HG03066 (cell line): ENCODE results near the gene ZNF620.
"Not testable (repeated sequence)": the region's sequence is repeated elsewhere in the genome, so short reads cannot be mapped to it uniquely, and the experiment has no call there.

Experiments used
- ATAC-seq: cut with Tn5 transposase; IDR thresholded peaks from one replicate; pipeline ENCODE4 v1.9.1; 2021; ENCODE audit warnings: low read depth; ENCODE audit not compliant: unreplicated experiment

The ZNF620 gene

DNA sequence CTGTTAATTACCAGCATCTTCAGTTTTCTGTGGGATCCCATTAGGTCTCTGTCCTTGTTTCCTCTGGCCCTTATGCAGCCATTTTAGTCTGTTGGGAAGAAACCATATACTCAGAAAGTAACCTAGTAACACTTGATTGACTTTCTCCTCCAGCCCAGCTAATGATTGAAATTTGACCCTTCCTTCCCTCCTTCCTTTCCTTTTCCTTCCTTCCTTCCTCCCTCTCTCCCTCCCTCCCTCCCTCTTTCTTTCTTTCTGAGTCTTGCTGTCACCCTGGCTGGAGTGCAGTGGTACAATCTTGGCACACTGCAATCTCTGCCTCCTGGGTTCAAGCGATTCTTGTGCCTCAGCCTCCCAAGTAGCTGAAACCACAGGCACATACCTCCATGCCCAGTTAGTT is 5.9 kb upstream of the ZNF620 start:
- no peak for ATAC-seq

DNA sequence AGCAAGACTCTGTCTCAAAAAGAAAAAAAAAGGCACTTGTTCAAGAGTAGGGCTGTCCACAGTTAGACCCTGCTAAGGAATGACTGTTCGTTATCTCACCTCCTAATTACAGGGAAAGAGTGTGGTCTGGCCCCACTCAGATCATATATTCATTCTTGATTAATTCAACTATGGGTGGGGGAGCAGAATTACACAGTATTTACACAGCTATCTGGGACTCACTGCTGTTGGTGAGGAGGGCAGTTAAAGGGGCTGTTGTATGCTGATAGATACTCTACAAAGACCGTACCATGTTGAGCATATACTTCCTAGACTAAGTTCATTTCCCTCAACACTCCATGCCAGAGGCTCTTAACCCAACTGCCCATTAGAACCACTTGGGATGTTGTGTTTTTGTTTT is 3.8 kb upstream of the ZNF620 start:
- ATAC-seq = no peak

- ATAC-seq = no peak
Observed at GRCh38 chr3:40504636-40505430, 1.0 kb upstream of the ZNF620 start.

GRCh38 chr3:40511031-40511718 is 5.3 kb downstream of the ZNF620 start:
- no peak for ATAC-seq

- ATAC-seq = no peak
Observed at GRCh38 chr3:40516201-40516600, 10.4 kb downstream of the ZNF620 start.

- no peak for ATAC-seq
Observed at GRCh38 chr3:40518067-40518466, 12.2 kb downstream of the ZNF620 start.

- ATAC-seq = no peak
Observed at GRCh38 chr3:40518848-40519247, 13.0 kb downstream of the ZNF620 start.

DNA sequence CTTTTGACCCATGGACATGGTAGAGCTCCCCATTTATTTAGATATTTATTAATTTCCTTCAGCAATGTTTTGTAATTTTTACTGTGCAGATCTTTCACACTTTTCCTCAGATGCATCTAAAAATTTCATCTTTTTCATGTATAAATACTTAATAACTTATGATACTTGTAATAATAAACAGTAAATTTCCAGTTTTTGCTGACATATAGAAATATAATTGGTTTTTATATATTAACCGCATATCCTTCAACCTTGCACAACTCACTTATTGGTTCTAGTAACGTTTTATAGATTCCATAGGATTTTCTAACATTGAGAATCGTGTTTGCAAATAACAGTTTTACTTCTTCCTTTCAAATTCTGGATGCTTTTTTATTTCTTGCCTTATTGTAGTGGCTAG is 15.4 kb downstream of the ZNF620 start:
- ATAC-seq = no peak

DNA sequence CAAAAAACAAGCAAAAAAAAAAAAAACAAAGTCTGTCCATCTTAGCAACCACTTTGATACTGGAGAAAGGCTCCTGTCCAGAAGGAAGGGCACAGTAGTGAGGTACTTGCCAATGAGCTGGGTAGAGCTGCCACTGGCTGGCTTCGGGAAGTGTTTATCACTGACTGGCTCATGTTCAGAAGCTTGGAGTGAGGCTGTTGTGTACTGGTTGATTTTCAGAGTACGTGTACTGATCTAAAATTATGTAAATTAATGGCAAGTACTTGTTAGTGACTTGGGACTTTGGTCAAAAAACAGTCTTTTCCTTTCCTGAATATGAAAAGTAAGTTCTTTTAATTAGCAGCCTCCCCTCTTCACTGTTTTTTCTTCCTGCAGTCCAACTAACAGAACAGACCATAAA is 17.9 kb downstream of the ZNF620 start:
- no peak for ATAC-seq

- peak; percentile 16 for ATAC-seq
Observed at GRCh38 chr3:40524222-40524567, 18.4 kb downstream of the ZNF620 start.

GRCh38 chr3:40524568-40525285 is 18.9 kb downstream of the ZNF620 start, which contains the start of gene ZNF621:
ZNF621 (plus strand) TSS chr3:40524960; CDS start chr3:40525841, 881 bp downstream.
- ATAC-seq = peak; percentile 97

DNA sequence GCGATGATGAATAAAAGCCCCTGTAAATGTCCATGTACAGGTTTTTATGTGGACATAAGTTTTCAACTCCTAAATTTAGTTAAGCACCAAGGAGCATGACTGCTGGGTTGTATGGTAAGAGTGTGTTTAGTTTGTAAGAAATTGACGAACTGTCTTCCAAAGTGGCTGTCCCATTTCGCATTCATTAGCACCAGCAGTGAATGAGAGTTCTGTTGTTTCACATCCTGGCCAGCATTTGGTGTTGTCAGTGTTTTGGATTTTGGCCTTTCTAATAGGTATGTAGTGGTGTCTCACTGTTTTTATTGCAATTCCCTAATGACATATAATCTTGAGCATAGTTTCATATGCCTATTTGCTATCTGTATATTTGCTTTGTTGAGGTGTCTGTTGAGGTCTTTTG is 22.6 kb downstream of the ZNF620 start:
- ATAC-seq = no peak

DNA sequence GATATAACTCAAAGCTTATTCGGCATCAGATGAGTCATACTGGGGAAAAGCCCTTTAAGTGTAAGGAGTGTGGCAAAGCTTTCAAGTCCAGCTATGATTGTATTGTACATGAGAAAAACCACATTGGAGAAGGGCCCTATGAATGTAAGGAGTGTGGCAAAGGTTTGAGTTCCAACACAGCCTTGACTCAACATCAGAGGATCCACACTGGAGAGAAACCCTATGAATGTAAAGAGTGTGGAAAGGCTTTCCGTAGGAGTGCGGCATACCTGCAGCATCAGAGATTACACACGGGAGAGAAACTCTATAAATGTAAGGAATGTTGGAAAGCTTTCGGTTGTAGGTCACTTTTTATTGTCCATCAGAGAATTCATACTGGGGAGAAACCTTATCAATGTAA is 26.4 kb downstream of the ZNF620 start:
- ATAC-seq = no peak

GRCh38 chr3:40534283-40534682 is 28.4 kb downstream of the ZNF620 start:
- ATAC-seq = no peak

DNA sequence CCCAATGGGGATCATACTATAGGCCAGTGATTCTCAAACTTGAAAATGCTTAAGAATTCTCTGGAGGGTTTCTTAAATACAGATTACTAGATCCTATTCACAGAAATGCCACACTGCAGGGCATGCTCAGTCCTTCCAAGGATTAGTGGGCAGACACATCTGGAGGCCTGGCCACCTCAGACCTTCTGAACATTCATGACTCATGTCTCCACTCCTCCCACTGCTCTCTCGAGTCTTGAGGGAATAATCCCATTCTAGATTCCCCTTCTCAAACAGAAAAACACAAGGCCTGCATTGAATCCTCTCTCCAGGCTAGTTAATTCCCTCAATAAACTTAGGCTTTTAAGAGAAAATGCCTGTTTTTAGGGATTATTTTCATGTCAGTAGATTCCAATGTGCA is 41.0 kb downstream of the ZNF620 start:
- ATAC-seq = no peak

DNA sequence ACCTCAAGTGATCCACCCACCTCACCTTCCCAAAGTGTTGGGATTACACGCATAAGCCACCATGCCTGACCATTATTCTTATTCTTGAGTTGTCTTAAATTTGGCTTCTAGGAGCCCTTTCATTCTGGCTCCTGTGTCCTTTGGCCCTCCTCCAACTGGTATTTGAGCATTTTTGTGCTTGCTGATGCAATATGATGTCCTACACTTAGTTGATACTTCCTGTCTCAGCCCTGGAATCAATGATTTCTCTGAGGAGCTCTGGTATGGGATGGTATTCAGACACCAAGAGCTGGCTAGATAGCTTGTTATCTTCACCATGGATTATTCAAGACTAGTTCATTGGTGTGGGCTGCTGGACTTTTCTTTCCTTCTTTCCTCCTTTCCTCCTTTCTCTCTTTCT is 44.3 kb downstream of the ZNF620 start:
- ATAC-seq = no peak

DNA sequence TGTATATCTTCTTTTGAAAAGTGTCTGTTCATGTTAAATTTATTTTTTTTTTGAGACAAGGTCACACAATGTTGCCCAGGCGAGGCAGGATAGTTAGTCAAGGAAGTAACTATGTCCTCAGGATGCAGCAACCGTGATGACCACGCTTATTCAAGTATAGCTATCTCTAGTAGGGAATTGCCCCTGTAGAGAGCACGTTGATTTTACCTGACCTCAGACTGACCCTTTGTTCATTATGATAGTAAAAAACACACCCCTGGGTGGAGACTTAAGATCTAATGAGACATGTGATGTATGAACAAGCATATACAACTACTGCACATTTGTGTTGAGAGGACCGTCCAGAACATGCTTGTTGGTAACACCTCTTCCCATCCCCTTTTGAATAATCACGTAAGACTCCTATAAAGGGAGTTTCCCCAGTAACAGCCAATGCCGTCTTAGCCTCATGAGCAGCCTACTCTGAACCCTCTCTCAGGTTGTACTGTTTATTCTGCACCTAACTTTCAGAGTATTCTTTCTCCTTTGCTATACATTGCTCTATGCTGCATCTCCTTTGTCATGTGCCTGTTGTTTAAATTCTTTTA is 51.8 kb downstream of the ZNF620 start:
- ATAC-seq = no peak

GRCh38 chr3:40562482-40562881 is 56.6 kb downstream of the ZNF620 start:
- not testable (repeated sequence) for ATAC-seq

- ATAC-seq = not testable (repeated sequence)
Observed at GRCh38 chr3:40565629-40566028, 59.8 kb downstream of the ZNF620 start.

DNA sequence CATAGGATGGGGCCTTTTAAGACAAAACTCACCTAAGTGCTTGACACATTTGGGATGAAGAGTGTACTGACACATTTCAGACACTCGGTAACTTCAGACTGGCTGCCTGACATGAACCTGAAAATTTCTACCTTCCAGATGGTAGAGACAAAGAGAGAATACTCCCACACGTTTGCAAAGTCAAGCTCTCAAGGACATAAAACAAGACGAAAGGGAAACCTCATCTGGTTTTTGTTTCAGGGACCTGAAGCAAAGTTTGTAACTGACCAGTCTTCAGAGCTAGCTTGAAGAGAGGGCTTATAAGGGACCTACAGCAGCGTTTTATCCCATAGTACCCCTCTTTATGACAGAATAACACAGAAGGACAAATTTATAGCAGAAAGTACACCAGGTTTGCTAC is 60.9 kb downstream of the ZNF620 start:
- ATAC-seq = no peak
